ENCODE data around the gene AHCYL2. TPM values are rescaled to one million over a fixed set of nuclear protein-coding genes. Genes with fewer than 3 reads are reported as not detected.

Gene AHCYL2
- total and polyA plus RNA-seq, 2 donors: 9.0 to 20.3 TPM

DNA sequence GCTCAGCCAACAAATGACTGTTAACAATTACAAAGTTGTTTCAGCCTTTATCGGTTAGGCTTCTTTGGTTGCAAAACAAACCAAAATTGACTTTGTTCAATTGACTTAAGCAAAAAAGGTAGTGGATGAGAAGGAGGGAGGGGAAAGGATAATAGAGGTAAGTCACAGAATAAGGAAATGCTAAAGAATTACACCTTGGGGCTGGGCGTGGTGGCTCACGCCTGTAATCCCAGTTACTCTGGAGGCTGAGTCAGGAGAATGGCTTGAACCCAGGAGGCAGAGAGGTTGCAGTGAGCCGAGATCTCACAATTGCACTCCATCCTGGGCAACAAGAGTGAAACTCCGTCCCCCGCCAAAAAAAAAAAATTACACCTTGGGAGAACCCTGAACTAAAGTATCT is 41.4 kb downstream of the AHCYL2 start:
- 95% methylated on average over 6 of the region's 6 CpGs for WGBS
- H3K36me3 ChIP-seq (ENCODE audit: insufficient read depth): no peaks in the 10 kb centered on the region
- no peaks in the 10 kb centered on the region for H3K4me1 ChIP-seq (ENCODE audit: insufficient read depth)
- no peak overlapping the region for H3K4me3 ChIP-seq (ENCODE audit: low read depth, low read length)
- no peak overlapping the region for H3K27ac ChIP-seq (ENCODE audit: low read depth)
- DNase-seq (ENCODE audit: extremely low spot score): no peak

DNA sequence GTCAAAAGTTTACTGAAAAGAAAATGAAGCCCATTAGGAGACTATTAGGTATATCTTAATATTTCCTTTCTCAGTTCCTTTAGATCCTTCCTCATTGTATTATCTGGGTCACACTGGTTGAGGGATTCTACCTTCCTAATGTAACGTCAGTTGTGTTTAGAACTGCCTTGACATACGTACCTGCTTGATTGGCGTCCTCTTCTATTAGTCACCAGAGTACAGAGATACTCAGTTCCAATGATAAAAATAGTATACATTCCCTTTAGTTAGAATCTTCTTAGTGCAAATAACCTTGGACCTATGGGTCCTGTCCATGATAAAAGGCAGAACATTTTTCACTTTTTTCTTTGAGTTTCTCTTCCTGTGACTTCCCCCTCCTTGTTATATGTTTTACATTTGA is 45.2 kb downstream of the AHCYL2 start:
- no peaks in the 10 kb centered on the region for H3K36me3 ChIP-seq (ENCODE audit: insufficient read depth)
- no peak overlapping the region for H3K27ac ChIP-seq (ENCODE audit: low read depth)
- WGBS: 94% methylated on average over 3 of the region's 3 CpGs
- H3K4me1 ChIP-seq (ENCODE audit: insufficient read depth): no peaks in the 10 kb centered on the region
- no peak for DNase-seq (ENCODE audit: extremely low spot score)
- H3K4me3 ChIP-seq (ENCODE audit: low read depth, low read length): no peak overlapping the region

DNA sequence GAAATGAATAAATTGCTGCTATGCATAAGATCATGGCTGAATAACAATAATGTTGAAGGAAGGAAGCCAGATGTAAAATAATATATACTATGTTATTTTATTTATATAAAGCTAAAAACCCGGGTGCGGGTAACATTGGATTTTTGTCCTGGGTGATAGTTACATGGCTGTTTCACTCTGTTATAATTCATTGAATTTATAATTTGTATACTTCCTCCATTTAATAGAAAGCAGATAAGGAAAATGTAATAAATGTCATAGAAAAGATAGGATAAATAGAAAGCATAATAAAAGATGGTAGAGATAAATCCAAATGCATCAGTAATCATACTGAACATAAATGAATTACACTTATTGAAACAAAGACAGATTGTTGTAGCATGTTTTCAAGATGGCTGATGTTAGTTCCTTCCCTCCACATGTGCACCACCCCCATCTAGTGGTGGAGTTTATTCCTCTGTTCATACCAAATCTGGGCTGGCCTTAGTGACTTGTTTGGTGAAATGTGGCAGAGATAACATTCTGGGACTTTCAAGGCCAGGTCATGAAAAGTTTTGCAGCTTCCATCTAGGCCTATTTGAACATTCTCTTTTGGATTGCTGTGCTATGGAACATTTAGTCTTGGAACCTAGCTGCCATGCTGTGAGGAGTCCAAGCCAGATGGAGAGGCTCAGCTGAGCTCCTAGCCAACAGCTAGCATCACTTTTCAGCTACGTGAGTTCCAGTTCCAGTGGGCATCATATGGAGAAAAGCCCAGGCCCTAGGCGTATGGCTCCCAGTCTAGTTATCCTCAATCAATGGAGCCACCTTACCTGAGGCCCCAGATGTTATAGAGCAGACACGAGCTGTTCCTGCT is 46.9 kb downstream of the AHCYL2 start:
- 70% methylated on average over 5 of the region's 5 CpGs for WGBS
- DNase-seq (ENCODE audit: extremely low spot score): no peak
- H3K36me3 ChIP-seq (ENCODE audit: insufficient read depth): no peaks in the 10 kb centered on the region
- H3K4me3 ChIP-seq (ENCODE audit: low read depth, low read length): no peak overlapping the region
- H3K4me1 ChIP-seq (ENCODE audit: insufficient read depth): no peaks in the 10 kb centered on the region
- H3K27ac ChIP-seq (ENCODE audit: low read depth): no peak overlapping the region

DNA sequence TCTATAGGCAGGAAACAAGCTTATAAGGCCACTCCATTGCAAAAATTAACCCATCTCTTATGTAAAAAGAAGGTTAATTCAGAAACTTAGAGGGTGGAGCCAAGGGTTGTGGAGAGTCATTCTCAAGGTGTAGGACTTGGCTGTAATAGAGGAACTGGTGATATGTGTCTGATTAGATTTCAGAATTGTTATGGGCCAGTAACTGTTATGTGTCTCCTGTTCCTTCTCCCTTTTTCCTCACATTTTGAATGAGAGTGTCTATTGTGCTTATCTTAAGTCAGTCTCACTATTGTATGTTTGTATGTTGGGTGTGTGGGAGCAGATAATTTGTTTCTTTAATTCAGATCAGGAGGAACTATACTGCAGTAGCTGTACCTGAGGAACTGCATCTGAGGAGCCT is 49.1 kb downstream of the AHCYL2 start:
- DNase-seq (ENCODE audit: extremely low spot score): no peak
- H3K36me3 ChIP-seq (ENCODE audit: insufficient read depth): no peaks in the 10 kb centered on the region
- H3K27ac ChIP-seq (ENCODE audit: low read depth): no peak overlapping the region
- H3K4me1 ChIP-seq (ENCODE audit: insufficient read depth): no peaks in the 10 kb centered on the region
- H3K4me3 ChIP-seq (ENCODE audit: low read depth, low read length): no peak overlapping the region

DNA sequence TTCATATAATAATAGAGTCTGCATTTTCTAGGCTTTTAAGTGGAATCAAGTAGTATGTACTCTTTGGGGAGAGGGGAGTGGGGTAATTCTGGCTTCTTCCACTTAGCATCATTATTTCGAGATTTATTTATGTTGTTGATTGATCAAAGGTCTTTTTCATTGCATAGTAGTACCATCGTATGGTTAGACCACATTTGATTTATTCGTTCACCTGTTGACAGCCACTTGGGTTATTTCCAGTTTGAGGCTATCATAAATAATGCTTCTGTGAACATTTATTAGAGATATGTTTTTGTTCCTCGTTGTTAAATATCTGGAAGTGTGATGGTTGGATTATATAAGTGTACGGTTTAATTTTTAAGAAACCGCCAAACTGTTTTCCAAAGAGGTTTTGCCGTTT is 52.8 kb downstream of the AHCYL2 start:
- Histone ChIP-seq H3K36me3 (ENCODE audit: insufficient read depth) (no peaks in the 10 kb centered on the region), H3K4me3 (ENCODE audit: low read depth, low read length) (no peak overlapping the region), H3K4me1 (ENCODE audit: insufficient read depth) (no peaks in the 10 kb centered on the region), H3K27ac (ENCODE audit: low read depth) (no peak overlapping the region)
- WGBS: 61% methylated on average over 7 of the region's 7 CpGs
- DNase-seq (ENCODE audit: extremely low spot score): no peak

DNA sequence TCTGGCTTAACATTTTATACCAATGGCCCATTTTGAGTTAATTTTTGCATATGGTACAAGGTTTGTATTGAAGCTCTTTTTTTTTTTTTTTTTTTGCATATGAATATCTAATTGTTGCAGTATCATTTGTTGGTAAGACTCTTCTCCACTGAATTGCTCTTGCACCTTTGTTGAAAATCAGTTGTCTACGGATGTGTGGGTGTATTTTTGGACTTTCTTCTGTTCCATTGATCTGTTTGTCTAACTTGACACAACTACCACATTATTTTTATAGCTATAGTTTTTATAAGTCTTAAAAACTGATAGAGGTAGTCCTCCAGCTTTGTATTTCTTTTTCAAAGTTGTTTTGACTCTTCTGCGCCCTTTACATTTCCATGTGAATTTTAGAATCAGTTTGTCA is 53.9 kb downstream of the AHCYL2 start:
- Histone ChIP-seq H3K27ac (ENCODE audit: low read depth) (no peak overlapping the region), H3K36me3 (ENCODE audit: insufficient read depth) (peaks cover 2% of the 10 kb centered on the region), H3K4me1 (ENCODE audit: insufficient read depth) (no peaks in the 10 kb centered on the region), H3K4me3 (ENCODE audit: low read depth, low read length) (no peak overlapping the region)
- 99% methylated on average over 2 of the region's 2 CpGs for whole genome bisulfite sequencing
- DNase-seq (ENCODE audit: extremely low spot score): no peak

DNA sequence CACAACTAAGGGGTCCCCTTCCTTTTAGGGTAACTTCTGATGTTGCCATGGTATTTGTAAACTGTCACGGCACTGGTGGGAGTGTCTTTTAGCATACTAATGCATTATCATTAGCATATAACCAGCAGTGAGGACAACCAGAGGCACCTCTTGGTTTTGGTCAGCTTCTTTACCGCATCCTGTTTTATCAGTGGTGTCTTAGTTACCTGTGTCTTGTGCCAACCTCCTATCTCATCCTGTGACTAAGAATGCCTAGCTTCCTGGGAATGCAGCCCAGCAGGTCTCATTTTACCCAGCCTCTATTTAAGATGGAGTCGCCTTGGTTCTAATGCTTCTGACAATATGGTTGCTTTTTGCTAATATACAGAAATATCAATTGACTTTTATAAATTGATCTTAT is 54.9 kb downstream of the AHCYL2 start:
- no peak for DNase-seq (ENCODE audit: extremely low spot score)
- no peak overlapping the region for H3K4me3 ChIP-seq (ENCODE audit: low read depth, low read length)
- no peaks in the 10 kb centered on the region for H3K4me1 ChIP-seq (ENCODE audit: insufficient read depth)
- peaks cover 2% of the 10 kb centered on the region for H3K36me3 ChIP-seq (ENCODE audit: insufficient read depth)
- 86% methylated on average over 3 of the region's 3 CpGs for WGBS
- no peak overlapping the region for H3K27ac ChIP-seq (ENCODE audit: low read depth)

DNA sequence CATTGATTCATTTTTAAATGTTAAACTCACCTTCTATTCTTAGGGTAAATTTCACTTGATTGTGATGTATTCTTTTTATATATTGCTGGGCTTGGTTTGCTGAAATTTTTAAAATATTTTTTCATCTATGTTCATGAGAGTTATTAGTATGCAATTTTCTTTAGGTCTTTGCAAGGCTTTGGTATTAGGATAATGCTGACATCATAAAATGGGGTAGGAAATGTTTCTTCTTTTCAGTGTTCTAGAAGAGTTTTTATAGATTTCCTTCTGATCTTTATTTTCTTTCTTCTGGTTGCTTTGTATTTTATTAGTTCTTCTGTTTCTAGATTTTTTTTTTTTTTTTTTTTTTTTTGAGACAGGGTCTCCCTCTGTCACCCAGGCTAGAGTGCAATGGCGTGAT is 56.3 kb downstream of the AHCYL2 start:
- 100% methylated on average over 1 of the region's 1 CpG for WGBS
- H3K4me1 ChIP-seq (ENCODE audit: insufficient read depth): no peaks in the 10 kb centered on the region

DNA sequence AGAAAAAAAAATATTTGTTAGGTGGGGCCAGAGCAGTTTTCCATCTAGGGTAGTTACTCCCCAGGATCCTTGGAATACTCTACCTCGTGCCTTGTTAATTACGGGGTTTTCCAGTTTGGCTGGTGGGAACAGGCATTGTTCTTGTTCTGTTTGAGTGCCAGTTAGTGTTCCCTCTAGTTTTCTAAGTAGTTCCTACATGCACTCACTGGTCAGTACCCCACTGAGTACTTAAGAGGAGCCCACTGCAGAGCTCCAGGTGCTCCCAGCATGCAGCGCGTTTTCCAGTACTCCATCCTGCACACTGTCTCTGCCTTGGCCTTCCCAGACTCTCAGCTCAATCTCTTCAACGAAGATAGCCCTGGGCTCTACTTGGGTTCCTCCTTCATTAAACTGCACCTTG is 58.0 kb downstream of the AHCYL2 start:
- Histone ChIP-seq H3K4me1 (ENCODE audit: insufficient read depth) (no peaks in the 10 kb centered on the region), H3K27ac (ENCODE audit: low read depth) (no peak overlapping the region), H3K36me3 (ENCODE audit: insufficient read depth) (peaks cover 2% of the 10 kb centered on the region), H3K4me3 (ENCODE audit: low read depth, low read length) (no peak overlapping the region)
- WGBS: 90% methylated on average over 5 of the region's 5 CpGs
- no peak for DNase-seq (ENCODE audit: extremely low spot score)

More for the DNA sequence above, 56.3 kb downstream of the AHCYL2 start:
- no peak overlapping the region for H3K27ac ChIP-seq (ENCODE audit: low read depth)
- peaks cover 2% of the 10 kb centered on the region for H3K36me3 ChIP-seq (ENCODE audit: insufficient read depth)
- no peak for DNase-seq (ENCODE audit: extremely low spot score)
- no peak overlapping the region for H3K4me3 ChIP-seq (ENCODE audit: low read depth, low read length)

DNA sequence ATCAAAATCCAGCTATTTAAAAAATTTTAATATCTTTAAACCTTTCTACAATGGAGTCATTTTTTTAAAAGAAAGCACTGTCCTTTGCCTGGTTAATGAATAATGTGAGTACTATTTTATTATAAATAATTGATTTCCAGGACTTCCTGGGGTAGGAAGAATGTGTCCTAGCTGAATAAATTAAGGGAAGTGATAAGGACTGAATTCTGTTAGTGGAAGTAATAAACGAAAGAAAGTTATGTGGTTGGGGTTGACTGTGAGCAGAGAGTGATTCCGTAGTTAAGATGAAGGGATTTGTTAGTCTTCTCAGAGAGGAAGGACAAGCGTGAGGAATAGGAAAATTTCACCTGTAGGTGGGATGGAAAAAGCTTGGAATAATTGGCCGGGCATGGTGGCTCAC is 59.1 kb downstream of the AHCYL2 start:
- no peak for DNase-seq (ENCODE audit: extremely low spot score)
- H3K4me3 ChIP-seq (ENCODE audit: low read depth, low read length): no peak overlapping the region
- WGBS: 80% methylated on average over 4 of the region's 4 CpGs
- H3K4me1 ChIP-seq (ENCODE audit: insufficient read depth): no peaks in the 10 kb centered on the region
- no peak overlapping the region for H3K27ac ChIP-seq (ENCODE audit: low read depth)
- peaks cover 2% of the 10 kb centered on the region for H3K36me3 ChIP-seq (ENCODE audit: insufficient read depth)

DNA sequence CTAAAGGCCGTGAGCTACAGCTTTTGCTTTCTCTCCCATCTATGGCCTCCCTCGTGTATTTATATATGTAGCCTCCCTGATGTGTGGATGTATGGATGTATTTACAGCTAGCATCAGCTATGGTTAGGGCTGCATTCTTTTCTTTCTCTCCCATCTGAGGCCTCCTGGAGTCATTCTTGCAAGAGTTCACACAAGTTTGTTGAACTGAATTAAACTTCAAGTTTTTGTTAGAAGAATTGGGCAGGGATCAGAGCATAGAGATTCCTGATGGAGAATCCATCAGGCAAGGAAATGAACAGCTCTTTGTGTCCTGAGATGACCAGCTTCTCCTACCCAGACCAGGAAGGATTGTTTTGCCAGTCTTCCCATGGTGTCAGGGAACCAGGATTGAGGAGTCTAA is 60.3 kb downstream of the AHCYL2 start:
- DNase-seq (ENCODE audit: extremely low spot score): no peak
- H3K36me3 ChIP-seq (ENCODE audit: insufficient read depth): peaks cover 2% of the 10 kb centered on the region
- no peak overlapping the region for H3K4me3 ChIP-seq (ENCODE audit: low read depth, low read length)
- no peak overlapping the region for H3K27ac ChIP-seq (ENCODE audit: low read depth)
- 69% methylated on average over 2 of the region's 2 CpGs for WGBS
- no peaks in the 10 kb centered on the region for H3K4me1 ChIP-seq (ENCODE audit: insufficient read depth)

DNA sequence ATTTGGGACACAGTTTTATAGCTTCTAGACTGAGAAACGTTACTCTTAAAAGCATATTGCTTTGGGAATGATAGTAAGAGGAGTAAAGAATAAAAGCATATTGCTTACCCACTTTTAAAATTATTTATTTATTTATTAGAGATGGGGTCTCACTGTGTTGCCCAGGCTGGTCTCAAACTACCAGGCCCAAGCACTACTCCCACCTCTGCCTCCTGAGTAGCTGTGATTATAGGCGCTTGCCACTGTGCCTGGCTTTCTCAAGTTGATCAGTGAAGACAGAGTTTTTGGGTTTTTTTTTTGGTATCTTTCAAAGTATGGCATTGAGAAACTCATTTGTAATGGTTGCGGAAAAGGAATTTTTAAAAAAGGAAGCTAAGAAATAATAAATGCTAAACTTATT is 68.0 kb downstream of the AHCYL2 start:
- WGBS: 96% methylated on average over 3 of the region's 3 CpGs
- no peak overlapping the region for H3K27ac ChIP-seq (ENCODE audit: low read depth)
- no peak overlapping the region for H3K4me3 ChIP-seq (ENCODE audit: low read depth, low read length)
- no peak for DNase-seq (ENCODE audit: extremely low spot score)
- no peaks in the 10 kb centered on the region for H3K36me3 ChIP-seq (ENCODE audit: insufficient read depth)
- no peaks in the 10 kb centered on the region for H3K4me1 ChIP-seq (ENCODE audit: insufficient read depth)

DNA sequence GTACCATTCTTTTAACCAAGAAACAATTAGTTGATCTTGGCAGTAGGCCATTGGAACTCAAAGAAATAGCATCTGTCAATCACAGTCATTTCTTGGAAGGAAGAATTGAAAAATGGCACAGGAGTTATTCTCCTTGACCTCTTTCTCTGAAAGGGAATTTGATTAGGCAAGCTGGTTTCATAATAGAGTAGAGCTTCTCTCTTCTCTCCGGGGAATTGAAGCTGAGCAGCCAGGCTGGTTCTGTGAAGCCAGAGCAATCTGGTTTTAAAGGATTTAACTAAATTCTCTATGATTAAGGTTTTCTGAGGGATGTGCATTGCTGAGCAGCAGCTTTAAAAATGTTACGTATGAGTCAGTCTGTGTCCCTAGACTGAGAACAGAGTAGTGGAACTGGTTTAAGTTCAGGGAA is 70.2 kb downstream of the AHCYL2 start:
- 57% methylated on average over 2 of the region's 2 CpGs for WGBS
- Histone ChIP-seq H3K4me3 (ENCODE audit: low read depth, low read length) (no peak overlapping the region), H3K27ac (ENCODE audit: low read depth) (no peak overlapping the region), H3K36me3 (ENCODE audit: insufficient read depth) (no peaks in the 10 kb centered on the region), H3K4me1 (ENCODE audit: insufficient read depth) (no peaks in the 10 kb centered on the region)
- DNase-seq (ENCODE audit: extremely low spot score): no peak

DNA sequence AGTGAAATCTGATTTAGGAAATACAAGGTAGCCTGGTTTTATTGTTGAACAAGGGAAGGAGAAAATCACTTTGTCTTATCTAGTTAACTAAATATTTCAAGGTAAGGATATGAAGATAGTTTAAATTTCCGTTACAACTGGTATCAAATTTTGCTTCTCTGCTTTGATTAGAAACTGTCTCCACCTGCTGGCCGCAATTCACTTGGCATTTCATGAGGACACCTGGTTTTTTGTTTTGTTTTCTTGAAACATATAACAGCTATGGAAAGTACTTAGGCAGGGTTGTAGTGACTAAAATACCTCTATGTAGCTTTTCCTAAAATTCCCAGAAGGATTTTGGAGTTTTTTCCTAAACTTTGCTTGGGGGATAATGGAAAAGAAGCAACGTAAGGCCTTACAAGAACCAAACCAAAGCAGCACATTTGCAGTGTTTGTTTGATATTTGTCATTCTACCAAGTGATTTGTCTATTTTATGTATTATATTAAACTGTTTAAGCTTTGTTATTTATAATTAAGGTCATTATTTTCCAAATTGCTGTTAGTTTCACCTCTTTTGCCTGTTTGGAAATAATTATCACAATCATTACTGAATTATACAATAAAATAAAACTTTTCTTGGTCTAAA is 73.6 kb downstream of the AHCYL2 start:
- H3K27ac ChIP-seq (ENCODE audit: low read depth): no peak overlapping the region
- 46% methylated on average over 3 of the region's 3 CpGs for WGBS
- no peak overlapping the region for H3K4me3 ChIP-seq (ENCODE audit: low read depth, low read length)
- no peaks in the 10 kb centered on the region for H3K4me1 ChIP-seq (ENCODE audit: insufficient read depth)
- no peaks in the 10 kb centered on the region for H3K36me3 ChIP-seq (ENCODE audit: insufficient read depth)
- DNase-seq (ENCODE audit: extremely low spot score): no peak
